GM12892 (cell line): ENCODE results near the gene PCSK1.
A peak's percentile ranks its signal among the peaks of the same experiment; 100 is the strongest.
"Not testable (repeated sequence)": the region's sequence is repeated elsewhere in the genome, so short reads cannot be mapped to it uniquely, and the experiment has no call there.

Experiments used
- DNase-seq: peaks from one replicate; pipeline ENCODE4 v3.0.0; 2011; ENCODE audit not compliant: insufficient read length
- FAIRE-seq: peaks from 2 replicates; lab custom pipeline; 2011; peaks lifted over from hg19 to GRCh38; lab: Jason Lieb, UNC
- POLR2A ChIP-seq: IDR thresholded peaks from 2 replicates; pipeline ENCODE4 v1.6.1; 2011; ENCODE audit warnings: low read depth, low read length, control low read depth
- POLR2AphosphoS5 ChIP-seq: IDR thresholded peaks from 2 replicates; pipeline ENCODE4 v1.6.1; 2011; ENCODE audit warnings: low read depth, low read length, control low read depth
- TAF1 ChIP-seq: IDR thresholded peaks from 2 replicates; pipeline ENCODE4 v1.6.1; 2011; ENCODE audit warnings: low read depth, mild to moderate bottlenecking, control low read depth, low read length, borderline replicate concordance

Gene PCSK1

DNA sequence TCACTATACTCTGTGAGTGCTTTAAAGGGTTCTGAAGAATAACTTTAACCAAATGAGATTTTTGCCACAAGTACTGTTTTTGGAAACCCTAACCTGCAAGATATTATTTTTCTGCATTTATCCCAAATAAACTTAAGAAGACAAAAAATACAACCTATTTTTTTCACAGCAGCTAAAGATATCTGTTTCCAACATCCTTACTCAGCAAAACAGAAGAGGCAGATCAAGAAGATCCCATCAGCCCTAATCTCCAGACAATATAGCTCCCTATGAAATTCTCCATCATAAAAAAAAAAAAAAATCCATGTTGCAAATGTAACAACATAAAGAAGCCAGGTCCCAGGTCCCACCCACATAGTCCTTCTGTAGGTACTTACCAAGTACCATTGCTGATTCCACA lies 7.6 kb downstream of the PCSK1 start:
- no peak for FAIRE-seq
- DNase-seq: no peak
- TF ChIP-seq TAF1 (no peak), POLR2AphosphoS5 (no peak), POLR2A (no peak)

DNA sequence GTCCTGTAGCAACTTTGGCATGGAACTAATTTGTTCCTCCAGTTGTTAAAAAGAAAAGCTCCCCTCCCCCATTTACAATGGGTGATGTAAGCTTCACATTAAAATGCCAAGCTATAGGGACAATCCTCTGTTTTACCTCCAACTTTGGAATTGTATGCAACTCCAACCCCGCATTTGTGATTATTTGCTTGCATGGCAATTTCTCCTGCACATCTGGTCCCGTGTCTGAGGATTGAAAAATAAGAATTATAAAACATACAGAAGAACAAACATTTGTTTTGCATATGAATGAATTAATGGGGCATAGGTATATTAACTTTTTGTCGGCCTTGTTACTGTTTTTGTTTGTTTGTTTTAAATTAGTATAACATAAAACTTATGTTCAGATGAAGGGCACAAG lies 17.2 kb downstream of the PCSK1 start:
- FAIRE-seq (no peak), DNase-seq (no peak)
- TF ChIP-seq POLR2A (no peak), TAF1 (no peak), POLR2AphosphoS5 (no peak)

DNA sequence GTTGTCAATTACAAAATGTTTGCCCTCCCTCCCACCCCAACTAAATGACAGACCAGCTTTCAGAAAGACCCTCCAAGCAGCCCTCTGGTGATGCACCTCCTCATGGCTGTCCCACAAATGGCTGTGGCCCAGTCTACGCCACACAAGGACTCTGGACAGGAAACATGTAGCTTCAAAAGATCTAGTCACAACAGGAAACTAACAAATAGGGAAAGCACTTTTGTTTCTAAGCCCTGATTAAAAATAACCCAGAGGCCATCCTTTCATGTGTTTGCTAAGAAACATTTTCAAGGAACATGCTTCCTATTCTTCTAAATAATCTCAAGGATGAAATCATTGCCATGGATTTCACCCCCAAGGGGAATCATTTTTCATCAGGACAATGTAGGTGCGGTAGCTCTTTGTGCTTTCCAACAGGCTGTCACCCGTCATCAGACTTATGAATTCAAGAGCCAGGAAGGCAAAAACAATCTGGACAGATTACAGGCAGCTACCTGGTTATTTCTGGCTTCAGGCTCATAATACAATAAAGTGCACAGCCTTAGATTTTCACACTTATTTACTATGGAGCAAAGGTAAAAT lies 20.1 kb downstream of the PCSK1 start:
- FAIRE-seq (no peak), DNase-seq (no peak)
- no peak for TF ChIP-seq POLR2A
- no peak for TF ChIP-seq POLR2AphosphoS5
- TF ChIP-seq TAF1: no peak

DNA sequence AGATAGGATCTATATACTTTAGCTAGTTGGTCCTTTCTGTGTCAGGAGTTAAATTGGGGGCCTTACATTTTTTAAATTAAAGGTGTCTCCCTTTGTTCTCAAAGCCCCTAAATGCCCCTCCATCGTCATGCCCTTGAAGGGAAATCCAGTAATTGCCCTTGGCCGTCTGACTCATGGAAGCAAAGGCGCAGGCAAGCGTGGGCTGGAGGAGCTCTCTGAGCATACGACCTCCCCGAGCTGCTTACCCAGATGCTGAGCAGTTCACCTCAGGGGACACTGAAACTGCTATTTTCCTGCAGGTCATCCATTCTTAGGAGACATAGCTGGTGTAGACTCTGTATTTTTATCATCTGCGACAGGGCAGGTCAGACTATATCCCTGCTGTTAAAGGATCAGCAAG lies 23.0 kb downstream of the PCSK1 start:
- no peak for FAIRE-seq
- DNase-seq: no peak
- TF ChIP-seq POLR2AphosphoS5 (no peak), TAF1 (no peak), POLR2A (no peak)

DNA sequence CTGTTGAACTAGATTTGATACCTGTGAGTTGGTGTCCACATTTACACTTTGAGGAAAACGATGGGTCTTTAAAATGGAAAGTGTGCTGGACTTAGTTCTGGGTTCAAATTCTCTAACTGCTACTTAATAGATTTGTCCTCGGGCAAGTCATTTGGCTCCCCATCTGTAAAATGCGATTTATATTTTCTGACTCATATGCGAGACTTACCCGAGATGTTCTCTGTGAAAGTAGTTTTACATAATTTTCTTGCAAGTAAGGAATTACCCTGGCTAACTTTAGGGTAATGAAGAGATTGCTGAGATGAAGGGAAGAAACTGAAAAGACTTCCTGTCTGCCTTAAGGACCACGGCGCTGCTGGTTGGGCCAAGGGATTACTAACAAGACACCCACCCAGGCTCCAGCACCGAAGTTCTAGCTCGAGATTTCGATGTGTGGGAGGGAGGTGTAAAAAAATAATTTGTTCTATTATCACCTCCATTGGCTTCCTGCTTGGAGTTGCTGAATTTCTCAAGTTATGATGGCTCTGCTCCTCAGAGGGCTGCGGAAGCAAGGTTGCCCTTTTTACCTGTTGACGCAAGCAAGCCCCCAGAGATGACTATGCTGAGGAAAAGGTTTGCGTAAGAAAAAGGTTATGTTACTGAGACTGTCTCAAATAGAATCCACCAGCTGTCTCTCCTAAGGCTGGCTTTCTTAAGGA lies 24.1 kb downstream of the PCSK1 start:
- TF ChIP-seq POLR2A: no peak
- TF ChIP-seq TAF1: no peak
- TF ChIP-seq POLR2AphosphoS5: no peak
- FAIRE-seq (peak; percentile 27), DNase-seq (no peak)

DNA sequence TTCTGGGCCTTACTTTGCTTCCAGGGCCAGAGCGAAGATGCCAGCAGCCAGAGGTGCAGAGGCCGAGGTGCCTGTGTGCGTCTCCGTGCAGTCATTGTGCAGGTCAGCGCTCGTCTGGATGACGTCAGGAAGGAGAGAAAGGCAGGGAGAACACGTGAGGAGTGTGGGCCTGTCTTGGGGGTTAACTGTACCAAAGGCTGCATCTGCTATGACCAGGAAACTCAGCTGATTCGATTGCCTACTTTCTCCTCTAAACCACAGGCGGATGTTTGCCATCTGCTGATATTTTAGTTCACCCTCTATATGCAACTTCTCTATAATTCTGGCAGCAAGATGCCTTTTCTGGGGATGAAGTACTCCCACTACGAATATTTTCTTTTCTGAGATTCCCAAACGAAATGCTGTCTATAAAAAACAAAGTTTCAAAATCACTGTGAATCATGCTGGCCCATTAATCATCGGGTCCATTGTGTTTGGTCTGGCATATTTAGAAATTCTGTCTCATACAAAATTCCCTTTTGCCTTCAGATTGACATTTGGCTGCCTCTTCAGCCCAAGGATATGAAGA lies 24.8 kb downstream of the PCSK1 start:
- TF ChIP-seq POLR2A (no peak), TAF1 (no peak), POLR2AphosphoS5 (no peak)
- FAIRE-seq: no peak
- DNase-seq: no peak

DNA sequence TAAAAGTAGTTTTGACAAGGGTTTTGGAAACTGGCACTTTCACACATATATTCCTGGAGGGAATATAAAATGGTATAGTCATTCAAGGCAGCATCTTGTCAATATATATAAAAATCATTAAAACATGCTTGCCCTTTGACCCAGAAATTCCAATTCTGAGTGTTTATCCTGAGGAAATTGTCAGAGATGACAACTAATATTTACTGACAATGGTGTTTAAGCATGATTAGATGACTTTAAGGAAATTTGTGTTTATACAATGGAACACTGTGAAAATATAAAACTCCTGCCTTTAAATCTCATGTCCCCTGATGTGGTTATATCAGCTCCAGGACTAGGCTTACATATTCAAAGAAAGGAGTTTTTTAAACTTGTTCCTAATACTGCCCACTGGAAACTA lies 25.6 kb downstream of the PCSK1 start:
- TF ChIP-seq POLR2A (no peak), TAF1 (no peak), POLR2AphosphoS5 (no peak)
- no peak for FAIRE-seq
- no peak for DNase-seq

DNA sequence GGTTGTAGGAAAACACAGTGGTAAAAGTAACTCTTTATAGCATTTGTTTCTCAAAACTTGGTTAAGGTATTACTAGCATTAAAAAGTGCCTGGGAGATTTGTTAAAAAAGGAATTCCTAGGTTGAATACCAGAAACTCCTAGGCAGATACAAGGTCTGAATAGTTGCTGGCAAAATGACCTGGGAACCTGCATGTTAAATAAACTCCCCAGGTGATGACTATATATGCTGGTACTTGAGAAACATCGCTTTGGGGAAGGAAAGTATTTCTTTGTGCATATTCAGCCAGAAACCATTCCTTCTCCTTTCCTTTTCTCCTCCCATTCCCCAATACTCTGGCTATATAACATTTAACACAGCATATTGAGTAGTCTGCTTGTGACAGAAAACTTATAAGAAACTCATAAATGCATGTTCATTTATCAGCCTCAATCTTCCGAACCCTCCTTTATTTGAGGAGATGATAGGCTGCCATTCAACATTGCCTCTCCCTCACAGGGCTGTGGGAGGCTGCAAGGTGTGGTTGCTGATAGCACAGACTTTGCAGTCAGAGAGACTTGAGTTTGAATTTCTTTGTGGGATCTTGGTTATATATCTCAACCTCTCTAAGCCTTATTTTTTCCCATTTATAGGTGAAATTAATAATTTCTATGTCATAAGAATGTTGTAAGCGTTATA lies 28.7 kb downstream of the PCSK1 start:
- FAIRE-seq (no peak), DNase-seq (no peak)

DNA sequence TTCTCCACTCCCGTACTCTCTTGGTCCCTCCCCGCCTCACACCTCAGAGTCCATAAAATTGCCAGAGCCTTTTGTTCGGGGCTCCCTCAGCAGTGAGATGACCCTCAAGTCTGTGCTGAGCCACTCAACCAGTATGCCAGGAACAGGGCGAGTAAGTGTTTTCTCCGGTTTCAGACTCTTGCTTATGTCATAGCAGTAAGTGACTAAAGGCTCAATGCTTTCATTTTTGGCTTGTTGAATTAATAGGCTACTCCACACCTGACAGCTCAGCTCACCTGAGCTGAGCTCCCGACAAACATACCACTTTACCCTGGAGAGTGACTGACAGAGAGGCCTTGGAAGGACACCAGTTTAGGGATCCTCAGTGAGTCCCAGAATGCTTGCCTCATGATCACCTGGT lies 30.5 kb downstream of the PCSK1 start:
- DNase-seq (no peak), FAIRE-seq (no peak)
- no peak for TF ChIP-seq POLR2A
- TF ChIP-seq POLR2AphosphoS5: no peak
- no peak for TF ChIP-seq TAF1

More for the DNA sequence above, 28.7 kb downstream of the PCSK1 start:
- TF ChIP-seq POLR2A (no peak), POLR2AphosphoS5 (no peak), TAF1 (no peak)

DNA sequence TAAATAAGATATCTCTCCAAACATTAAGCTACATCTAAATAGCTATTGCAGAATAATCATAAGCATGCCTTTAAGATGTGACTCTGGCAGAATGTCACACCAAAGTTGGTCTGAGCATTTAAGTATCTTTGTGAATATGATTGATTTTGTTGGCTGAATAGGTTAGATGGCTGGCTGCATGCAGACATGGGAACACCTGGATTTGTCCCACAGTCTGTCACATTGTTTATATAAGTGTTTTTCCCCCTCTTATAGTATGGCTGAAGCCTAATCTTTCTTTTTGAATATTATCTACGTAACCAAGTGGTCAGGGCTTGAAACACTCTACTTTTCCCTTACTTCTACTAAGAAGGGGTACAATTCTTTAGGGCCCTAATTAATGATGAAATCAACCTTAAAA lies 36.2 kb downstream of the PCSK1 start:
- TF ChIP-seq TAF1 (no peak), POLR2AphosphoS5 (no peak), POLR2A (no peak)
- DNase-seq (no peak), FAIRE-seq (no peak)

DNA sequence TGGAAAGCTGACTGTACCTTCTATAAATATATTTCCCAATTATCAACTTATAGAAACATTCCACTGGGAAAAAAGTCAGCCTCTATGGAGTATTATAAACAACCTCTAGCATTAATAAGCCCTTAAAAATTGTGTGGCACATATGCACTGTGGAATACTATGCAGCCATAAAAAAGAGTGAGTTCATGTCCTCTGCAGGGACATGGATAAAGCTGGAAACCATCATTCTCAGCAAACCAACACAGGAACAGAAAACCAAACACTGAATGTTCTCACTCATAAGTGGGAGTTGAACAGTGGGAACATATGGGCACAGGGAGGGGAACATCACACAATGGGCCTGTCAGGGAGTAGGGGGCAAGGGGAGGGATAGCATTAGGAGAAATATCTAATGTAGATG lies 37.8 kb downstream of the PCSK1 start:
- DNase-seq, FAIRE-seq: not testable (repeated sequence)
